Lower leg skin (tissue), 3 donors: ENCODE data around the gene GPRASP3.

Source experiments
- CTCF ChIP-seq, 3 donors: fragments of 450-650 bp; IDR thresholded peaks; one replicate each; pipeline ENCODE4 v1.5.1; 2016; ENCODE audit warnings: antibody characterized with exemption in 3 of 3, mild to moderate bottlenecking in 3 of 3, moderate library complexity in 2 of 3
- POLR2A ChIP-seq, 2 donors: fragments of 450-650 bp; IDR thresholded peaks; one replicate each; pipeline ENCODE4 v1.6.1; 2016 to 2017; ENCODE audit warnings: antibody characterized with exemption in 2 of 2, mild to moderate bottlenecking in 1 of 2, moderate library complexity in 1 of 2

DNA sequence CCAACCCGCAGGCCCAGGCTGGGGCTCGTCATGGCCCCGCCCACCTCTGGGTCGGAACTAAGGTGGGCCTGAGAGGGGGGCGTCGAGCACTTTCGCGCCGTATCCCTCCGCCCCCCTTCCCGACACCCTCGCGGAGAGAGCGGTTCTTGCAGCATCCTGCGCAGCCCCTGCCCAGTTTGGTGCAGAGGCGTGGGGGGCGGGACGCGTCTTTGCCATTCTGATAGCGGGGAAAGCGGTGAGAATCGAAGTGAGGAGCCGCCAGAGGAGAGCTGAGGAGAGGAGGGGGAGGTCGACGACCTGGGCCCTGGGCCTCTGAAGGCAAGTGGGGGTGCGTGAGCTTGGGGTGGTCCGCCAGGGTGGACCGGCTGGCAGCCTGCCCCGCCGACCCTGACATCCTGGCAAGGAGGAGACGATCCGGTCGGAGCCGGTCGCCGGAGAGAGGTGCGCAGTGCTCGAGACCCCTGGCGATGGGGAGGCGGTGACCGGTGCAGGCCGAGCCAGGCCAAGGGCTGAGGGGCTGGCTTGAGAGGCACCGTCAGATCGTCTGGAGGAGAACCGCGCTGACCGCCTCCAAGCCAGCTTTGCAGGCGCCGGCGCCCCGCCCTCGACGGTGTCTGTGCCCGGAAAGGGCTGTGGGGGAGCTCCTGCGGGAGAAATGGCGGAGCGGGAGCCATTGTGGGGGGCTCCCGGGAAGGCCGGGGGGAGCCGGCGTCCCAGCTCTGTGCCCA lies 25.5 kb downstream of the GPRASP3 start:
- TF ChIP-seq POLR2A (IDR thresholded peaks at IDR 0.05): no peak
- TF ChIP-seq CTCF (IDR thresholded peaks at IDR 0.05): no peak
